WTC11 (cell line): Measurements from ENCODE around the gene UBAP2. TPM values are rescaled to one million over a fixed set of nuclear protein-coding genes. Genes with fewer than 3 reads are reported as not detected.

Source experiments
- ATAC-seq: fragments of 200-7000 bp; cut with Tn5 transposase; 2 replicates; pipeline ENCODE4 v1.10.0; 2021; ENCODE audit warnings: mild to moderate bottlenecking, moderate library complexity
- CTCF ChIA-PET: fragments of 300-600 bp; sonication (Branson Sonifier 250); formaldehyde crosslinking; loops from one replicate; lab custom pipeline; 2021; ENCODE audit warnings: antibody characterized with exemption; lab: Charles Lee
- POLR2A ChIA-PET: fragments of 350-600 bp; sonication (Branson Sonifier 250); formaldehyde crosslinking; loops from one replicate; lab custom pipeline; 2021; ENCODE audit warnings: antibody characterized with exemption; lab: Charles Lee
- DNase-seq: peaks from one replicate; pipeline ENCODE4 v3.0.0; 2021; ENCODE audit warnings: low spot score
- H3K27ac Mint-ChIP-seq: 2 replicates; pipeline ENCODE4 v1.8.0; 2021; ENCODE audit warnings: mixed read lengths
- H3K27me3 Mint-ChIP-seq: 2 replicates; pipeline ENCODE4 v1.8.0; 2021; ENCODE audit warnings: low read depth, mild to moderate bottlenecking, moderate library complexity, mixed read lengths
- H3K36me3 Mint-ChIP-seq: 2 replicates; pipeline ENCODE4 v1.8.0; 2021; ENCODE audit warnings: mixed read lengths
- H3K4me1 Mint-ChIP-seq: 2 replicates; pipeline ENCODE4 v1.8.0; 2022; ENCODE audit warnings: mixed read lengths
- H3K4me3 Mint-ChIP-seq: 2 replicates; pipeline ENCODE4 v1.8.0; 2021; ENCODE audit warnings: mild to moderate bottlenecking, moderate library complexity, mixed read lengths
- H3K9me3 Mint-ChIP-seq: 2 replicates; pipeline ENCODE4 v1.8.0; 2021; ENCODE audit warnings: mixed read lengths
- ATF1 ChIP-seq: sonication (generic); formaldehyde crosslinking; IDR thresholded peaks from 2 replicates; pipeline ENCODE4 v1.8.1; 2023; ENCODE audit warnings: mild to moderate bottlenecking, moderate library complexity, missing genetic modification reagents
- NR1H2 ChIP-seq: sonication (generic); formaldehyde crosslinking; IDR thresholded peaks from 2 replicates; pipeline ENCODE4 v1.9.0; 2021; ENCODE audit warnings: mild to moderate bottlenecking, moderate library complexity, missing genetic modification reagents
- SOX15 ChIP-seq: fragments of 250-450 bp; sonication (Bioruptor Pico); IDR thresholded peaks from 2 replicates; pipeline ENCODE4 v1.9.0; 2021; ENCODE audit warnings: mild to moderate bottlenecking
- ZNF121 ChIP-seq: sonication (generic); formaldehyde crosslinking; IDR thresholded peaks from 2 replicates; pipeline ENCODE4 v1.8.0; 2023; ENCODE audit warnings: missing genetic modification reagents
- ZNF219 ChIP-seq: sonication (generic); formaldehyde crosslinking; IDR thresholded peaks from 2 replicates; pipeline ENCODE4 v1.8.0; 2023; ENCODE audit warnings: missing genetic modification reagents, mild to moderate bottlenecking, borderline replicate concordance
- ZNF317 ChIP-seq: sonication (generic); formaldehyde crosslinking; IDR thresholded peaks from 2 replicates; pipeline ENCODE4 v1.8.1; 2023; ENCODE audit warnings: low read depth, mild to moderate bottlenecking, moderate library complexity, missing genetic modification reagents, borderline replicate concordance
- ZNF423 ChIP-seq: fragments of 250-450 bp; sonication (Bioruptor Pico); IDR thresholded peaks from 2 replicates; pipeline ENCODE4 v2.1.2; 2022; ENCODE audit warnings: mild to moderate bottlenecking, moderate library complexity
- total RNA-seq: library from RNA; stranded (reverse); gene quantifications from 3 replicates; pipeline ENCODE4 v1.2.3, GENCODE V29; 2021
- TF ChIP-seq, protein P1 (sequence below): sonication (generic); formaldehyde crosslinking; IDR thresholded peaks from 2 replicates; pipeline ENCODE4 v1.8.1; 2023; ENCODE audit warnings: mild to moderate bottlenecking, missing genetic modification reagents, moderate library complexity
- TF ChIP-seq, protein P2 (sequence below): sonication (generic); formaldehyde crosslinking; conservative IDR thresholded peaks from 2 replicates; pipeline ENCODE4 v1.8.1; 2022; ENCODE audit warnings: mild to moderate bottlenecking, missing genetic modification reagents
- TF ChIP-seq, protein P3 (sequence below): fragments of 250-450 bp; sonication (Bioruptor Pico); IDR thresholded peaks from 2 replicates; pipeline ENCODE4 v1.9.0; 2021; ENCODE audit warnings: moderate library complexity, mild to moderate bottlenecking, inconsistent platforms, borderline replicate concordance
- TF ChIP-seq, protein P4 (sequence below): sonication (generic); formaldehyde crosslinking; IDR thresholded peaks from 2 replicates; pipeline ENCODE4 v1.8.0; 2023; ENCODE audit warnings: missing genetic modification reagents, mild to moderate bottlenecking, borderline replicate concordance
- TF ChIP-seq, protein P5 (sequence below): fragments of 250-450 bp; sonication (Bioruptor Pico); IDR thresholded peaks from 2 replicates; pipeline ENCODE4 v1.9.0; 2021; ENCODE audit warnings: mild to moderate bottlenecking, borderline replicate concordance
- TF ChIP-seq, protein P6 (sequence below): fragments of 200-600 bp; IDR thresholded peaks from 2 replicates; pipeline ENCODE4 v1.8.0; 2022; ENCODE audit warnings: antibody characterized with exemption
- TF ChIP-seq, protein P7 (sequence below): sonication (generic); formaldehyde crosslinking; IDR thresholded peaks from 2 replicates; pipeline ENCODE4 v1.8.0; 2022; ENCODE audit warnings: missing genetic modification reagents

Gene UBAP2
- total RNA-seq, 1 experiment from 2014 or later, result 63.9 TPM

DNA sequence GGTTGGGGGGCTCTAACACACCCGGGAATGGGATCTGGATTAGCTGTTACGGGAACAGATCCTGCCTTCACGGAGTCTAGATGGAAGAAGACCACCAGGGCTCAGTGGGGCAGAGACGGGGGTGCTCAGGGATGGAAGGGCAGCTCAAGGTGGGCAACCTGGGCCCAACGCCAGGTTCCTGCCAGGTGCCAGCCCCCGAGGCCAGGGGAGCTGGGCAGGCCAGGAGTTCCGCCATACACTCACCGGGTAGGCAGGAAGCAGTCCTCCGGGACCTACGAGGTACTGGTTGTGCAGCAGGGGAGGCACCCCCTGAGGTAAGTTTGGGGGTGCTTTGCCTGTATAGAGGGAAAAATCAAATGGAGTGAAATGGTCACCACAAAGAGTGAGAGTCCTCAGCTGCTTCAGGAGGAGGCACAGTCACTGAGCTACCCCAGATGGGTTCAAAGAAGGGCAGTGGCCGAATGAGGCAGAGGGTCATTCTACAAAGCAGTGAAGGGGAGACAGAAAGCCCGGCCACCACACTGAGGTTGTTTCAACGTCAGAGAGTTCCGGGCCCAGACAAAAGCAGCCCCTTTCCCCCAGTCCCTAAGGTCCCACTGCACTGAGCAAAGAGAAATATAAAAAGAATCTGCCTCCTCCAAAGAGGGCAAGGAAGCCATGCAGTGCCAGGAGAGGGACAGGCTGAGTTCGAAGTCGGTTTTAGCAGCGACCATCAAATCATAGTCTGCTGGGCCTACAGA lies 121.8 kb downstream of the UBAP2 start:
- DNase-seq (no peak), ATAC-seq (no peak)
- Mint-ChIP-seq H3K27me3 (no peaks in the 10 kb centered on the region), H3K4me3 (no peak overlapping the region), H3K4me1 (no peaks in the 10 kb centered on the region), H3K36me3 (peaks cover 57% of the 10 kb centered on the region), H3K9me3 (no peaks in the 10 kb centered on the region), H3K27ac (peak overlapping the region; percentile 72; the same call in 1 of the 2 replicates)
- POLR2A ChIA-PET, result no interaction called here
- TF ChIP-seq, protein P1, sequence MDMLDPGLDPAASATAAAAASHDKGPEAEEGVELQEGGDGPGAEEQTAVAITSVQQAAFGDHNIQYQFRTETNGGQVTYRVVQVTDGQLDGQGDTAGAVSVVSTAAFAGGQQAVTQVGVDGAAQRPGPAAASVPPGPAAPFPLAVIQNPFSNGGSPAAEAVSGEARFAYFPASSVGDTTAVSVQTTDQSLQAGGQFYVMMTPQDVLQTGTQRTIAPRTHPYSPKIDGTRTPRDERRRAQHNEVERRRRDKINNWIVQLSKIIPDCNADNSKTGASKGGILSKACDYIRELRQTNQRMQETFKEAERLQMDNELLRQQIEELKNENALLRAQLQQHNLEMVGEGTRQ (CRISPR knock-in tag), result no peak
- TF ChIP-seq, protein P2, sequence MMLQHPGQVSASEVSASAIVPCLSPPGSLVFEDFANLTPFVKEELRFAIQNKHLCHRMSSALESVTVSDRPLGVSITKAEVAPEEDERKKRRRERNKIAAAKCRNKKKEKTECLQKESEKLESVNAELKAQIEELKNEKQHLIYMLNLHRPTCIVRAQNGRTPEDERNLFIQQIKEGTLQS (CRISPR knock-in tag), result no peak
- no peak for TF ChIP-seq ZNF121 (CRISPR knock-in tag)
- TF ChIP-seq ATF1 (CRISPR knock-in tag), result no peak
- TF ChIP-seq, protein P3, sequence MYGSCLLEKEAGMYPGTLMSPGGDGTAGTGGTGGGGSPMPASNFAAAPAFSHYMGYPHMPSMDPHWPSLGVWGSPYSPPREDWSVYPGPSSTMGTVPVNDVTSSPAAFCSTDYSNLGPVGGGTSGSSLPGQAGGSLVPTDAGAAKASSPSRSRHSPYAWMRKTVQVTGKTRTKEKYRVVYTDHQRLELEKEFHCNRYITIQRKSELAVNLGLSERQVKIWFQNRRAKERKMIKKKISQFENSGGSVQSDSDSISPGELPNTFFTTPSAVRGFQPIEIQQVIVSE (CRISPR knock-in tag), result no peak
- TF ChIP-seq SOX15 (CRISPR knock-in tag), result no peak
- TF ChIP-seq NR1H2 (CRISPR knock-in tag), result no peak
- TF ChIP-seq ZNF219 (CRISPR knock-in tag), result no peak
- TF ChIP-seq ZNF423 (CRISPR knock-in tag), result no peak
- TF ChIP-seq, protein P4, sequence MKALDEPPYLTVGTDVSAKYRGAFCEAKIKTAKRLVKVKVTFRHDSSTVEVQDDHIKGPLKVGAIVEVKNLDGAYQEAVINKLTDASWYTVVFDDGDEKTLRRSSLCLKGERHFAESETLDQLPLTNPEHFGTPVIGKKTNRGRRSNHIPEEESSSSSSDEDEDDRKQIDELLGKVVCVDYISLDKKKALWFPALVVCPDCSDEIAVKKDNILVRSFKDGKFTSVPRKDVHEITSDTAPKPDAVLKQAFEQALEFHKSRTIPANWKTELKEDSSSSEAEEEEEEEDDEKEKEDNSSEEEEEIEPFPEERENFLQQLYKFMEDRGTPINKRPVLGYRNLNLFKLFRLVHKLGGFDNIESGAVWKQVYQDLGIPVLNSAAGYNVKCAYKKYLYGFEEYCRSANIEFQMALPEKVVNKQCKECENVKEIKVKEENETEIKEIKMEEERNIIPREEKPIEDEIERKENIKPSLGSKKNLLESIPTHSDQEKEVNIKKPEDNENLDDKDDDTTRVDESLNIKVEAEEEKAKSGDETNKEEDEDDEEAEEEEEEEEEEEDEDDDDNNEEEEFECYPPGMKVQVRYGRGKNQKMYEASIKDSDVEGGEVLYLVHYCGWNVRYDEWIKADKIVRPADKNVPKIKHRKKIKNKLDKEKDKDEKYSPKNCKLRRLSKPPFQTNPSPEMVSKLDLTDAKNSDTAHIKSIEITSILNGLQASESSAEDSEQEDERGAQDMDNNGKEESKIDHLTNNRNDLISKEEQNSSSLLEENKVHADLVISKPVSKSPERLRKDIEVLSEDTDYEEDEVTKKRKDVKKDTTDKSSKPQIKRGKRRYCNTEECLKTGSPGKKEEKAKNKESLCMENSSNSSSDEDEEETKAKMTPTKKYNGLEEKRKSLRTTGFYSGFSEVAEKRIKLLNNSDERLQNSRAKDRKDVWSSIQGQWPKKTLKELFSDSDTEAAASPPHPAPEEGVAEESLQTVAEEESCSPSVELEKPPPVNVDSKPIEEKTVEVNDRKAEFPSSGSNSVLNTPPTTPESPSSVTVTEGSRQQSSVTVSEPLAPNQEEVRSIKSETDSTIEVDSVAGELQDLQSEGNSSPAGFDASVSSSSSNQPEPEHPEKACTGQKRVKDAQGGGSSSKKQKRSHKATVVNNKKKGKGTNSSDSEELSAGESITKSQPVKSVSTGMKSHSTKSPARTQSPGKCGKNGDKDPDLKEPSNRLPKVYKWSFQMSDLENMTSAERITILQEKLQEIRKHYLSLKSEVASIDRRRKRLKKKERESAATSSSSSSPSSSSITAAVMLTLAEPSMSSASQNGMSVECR (CRISPR knock-in tag), result no peak
- TF ChIP-seq, protein P5, sequence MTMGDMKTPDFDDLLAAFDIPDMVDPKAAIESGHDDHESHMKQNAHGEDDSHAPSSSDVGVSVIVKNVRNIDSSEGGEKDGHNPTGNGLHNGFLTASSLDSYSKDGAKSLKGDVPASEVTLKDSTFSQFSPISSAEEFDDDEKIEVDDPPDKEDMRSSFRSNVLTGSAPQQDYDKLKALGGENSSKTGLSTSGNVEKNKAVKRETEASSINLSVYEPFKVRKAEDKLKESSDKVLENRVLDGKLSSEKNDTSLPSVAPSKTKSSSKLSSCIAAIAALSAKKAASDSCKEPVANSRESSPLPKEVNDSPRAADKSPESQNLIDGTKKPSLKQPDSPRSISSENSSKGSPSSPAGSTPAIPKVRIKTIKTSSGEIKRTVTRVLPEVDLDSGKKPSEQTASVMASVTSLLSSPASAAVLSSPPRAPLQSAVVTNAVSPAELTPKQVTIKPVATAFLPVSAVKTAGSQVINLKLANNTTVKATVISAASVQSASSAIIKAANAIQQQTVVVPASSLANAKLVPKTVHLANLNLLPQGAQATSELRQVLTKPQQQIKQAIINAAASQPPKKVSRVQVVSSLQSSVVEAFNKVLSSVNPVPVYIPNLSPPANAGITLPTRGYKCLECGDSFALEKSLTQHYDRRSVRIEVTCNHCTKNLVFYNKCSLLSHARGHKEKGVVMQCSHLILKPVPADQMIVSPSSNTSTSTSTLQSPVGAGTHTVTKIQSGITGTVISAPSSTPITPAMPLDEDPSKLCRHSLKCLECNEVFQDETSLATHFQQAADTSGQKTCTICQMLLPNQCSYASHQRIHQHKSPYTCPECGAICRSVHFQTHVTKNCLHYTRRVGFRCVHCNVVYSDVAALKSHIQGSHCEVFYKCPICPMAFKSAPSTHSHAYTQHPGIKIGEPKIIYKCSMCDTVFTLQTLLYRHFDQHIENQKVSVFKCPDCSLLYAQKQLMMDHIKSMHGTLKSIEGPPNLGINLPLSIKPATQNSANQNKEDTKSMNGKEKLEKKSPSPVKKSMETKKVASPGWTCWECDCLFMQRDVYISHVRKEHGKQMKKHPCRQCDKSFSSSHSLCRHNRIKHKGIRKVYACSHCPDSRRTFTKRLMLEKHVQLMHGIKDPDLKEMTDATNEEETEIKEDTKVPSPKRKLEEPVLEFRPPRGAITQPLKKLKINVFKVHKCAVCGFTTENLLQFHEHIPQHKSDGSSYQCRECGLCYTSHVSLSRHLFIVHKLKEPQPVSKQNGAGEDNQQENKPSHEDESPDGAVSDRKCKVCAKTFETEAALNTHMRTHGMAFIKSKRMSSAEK, result no peak
- CTCF ChIA-PET, result interaction anchor here (0.9 to 4.2 kb wide), 3 partner anchors 7 to 189 kb away, joined by 3 to 29 read pairs (median 23); no protein-coding TSS in a partner anchor

DNA sequence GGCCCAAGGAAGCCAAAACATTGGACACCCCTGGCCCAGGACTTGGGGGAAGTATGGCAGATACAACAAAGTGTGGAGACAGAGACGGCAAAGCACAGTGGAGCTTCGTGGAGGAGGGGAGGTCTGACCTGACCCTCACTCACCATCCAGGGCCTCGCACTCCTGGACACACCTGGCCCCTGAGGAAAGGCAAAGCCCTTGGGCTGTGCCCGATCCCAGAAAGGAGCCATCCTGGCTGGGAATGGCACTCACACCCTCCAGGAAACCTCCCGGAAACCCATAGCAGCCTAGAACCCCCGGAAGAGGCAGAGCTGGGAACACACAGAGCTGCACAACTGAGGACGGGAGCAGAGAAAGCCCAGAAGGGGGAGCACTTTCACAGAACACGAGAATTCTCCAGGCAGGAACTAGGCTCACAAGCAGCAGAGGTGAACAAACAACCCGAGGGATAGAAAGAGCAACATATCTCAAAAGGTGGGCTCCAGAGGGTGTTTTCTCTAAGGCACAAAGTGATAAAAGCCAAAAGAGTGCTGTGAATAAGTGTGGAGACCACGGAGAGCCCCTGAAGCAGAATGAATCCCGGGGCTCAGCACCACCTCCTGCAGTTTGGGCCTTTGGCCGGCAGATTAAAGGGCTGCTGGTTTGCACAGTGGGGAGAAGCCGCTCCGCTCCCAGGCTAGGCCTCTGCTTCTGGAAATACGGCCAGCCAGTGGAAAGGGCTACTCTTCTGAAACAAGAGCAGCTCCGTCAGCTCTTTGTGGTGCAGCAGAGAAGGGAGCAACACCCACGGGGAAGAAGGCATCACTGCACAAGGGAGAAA lies 123.5 kb downstream of the UBAP2 start:
- TF ChIP-seq, protein P6, sequence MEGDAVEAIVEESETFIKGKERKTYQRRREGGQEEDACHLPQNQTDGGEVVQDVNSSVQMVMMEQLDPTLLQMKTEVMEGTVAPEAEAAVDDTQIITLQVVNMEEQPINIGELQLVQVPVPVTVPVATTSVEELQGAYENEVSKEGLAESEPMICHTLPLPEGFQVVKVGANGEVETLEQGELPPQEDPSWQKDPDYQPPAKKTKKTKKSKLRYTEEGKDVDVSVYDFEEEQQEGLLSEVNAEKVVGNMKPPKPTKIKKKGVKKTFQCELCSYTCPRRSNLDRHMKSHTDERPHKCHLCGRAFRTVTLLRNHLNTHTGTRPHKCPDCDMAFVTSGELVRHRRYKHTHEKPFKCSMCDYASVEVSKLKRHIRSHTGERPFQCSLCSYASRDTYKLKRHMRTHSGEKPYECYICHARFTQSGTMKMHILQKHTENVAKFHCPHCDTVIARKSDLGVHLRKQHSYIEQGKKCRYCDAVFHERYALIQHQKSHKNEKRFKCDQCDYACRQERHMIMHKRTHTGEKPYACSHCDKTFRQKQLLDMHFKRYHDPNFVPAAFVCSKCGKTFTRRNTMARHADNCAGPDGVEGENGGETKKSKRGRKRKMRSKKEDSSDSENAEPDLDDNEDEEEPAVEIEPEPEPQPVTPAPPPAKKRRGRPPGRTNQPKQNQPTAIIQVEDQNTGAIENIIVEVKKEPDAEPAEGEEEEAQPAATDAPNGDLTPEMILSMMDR, result peak; percentile 36; the same call in 1 of the 2 replicates
- no peak for TF ChIP-seq ZNF317 (CRISPR knock-in tag)
- TF ChIP-seq, protein P7, sequence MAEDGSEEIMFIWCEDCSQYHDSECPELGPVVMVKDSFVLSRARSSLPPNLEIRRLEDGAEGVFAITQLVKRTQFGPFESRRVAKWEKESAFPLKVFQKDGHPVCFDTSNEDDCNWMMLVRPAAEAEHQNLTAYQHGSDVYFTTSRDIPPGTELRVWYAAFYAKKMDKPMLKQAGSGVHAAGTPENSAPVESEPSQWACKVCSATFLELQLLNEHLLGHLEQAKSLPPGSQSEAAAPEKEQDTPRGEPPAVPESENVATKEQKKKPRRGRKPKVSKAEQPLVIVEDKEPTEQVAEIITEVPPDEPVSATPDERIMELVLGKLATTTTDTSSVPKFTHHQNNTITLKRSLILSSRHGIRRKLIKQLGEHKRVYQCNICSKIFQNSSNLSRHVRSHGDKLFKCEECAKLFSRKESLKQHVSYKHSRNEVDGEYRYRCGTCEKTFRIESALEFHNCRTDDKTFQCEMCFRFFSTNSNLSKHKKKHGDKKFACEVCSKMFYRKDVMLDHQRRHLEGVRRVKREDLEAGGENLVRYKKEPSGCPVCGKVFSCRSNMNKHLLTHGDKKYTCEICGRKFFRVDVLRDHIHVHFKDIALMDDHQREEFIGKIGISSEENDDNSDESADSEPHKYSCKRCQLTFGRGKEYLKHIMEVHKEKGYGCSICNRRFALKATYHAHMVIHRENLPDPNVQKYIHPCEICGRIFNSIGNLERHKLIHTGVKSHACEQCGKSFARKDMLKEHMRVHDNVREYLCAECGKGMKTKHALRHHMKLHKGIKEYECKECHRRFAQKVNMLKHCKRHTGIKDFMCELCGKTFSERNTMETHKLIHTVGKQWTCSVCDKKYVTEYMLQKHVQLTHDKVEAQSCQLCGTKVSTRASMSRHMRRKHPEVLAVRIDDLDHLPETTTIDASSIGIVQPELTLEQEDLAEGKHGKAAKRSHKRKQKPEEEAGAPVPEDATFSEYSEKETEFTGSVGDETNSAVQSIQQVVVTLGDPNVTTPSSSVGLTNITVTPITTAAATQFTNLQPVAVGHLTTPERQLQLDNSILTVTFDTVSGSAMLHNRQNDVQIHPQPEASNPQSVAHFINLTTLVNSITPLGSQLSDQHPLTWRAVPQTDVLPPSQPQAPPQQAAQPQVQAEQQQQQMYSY, result peak; percentile 33; the same call in 1 of the 2 replicates
- ChIA-PET POLR2A (no interaction called here), CTCF (interaction anchor here (0.5 to 4.2 kb wide), 31 partner anchors 9 to 579 kb away, joined by 3 to 29 read pairs (median 4); partner anchors contain the start of genes MYORG, PRSS3 and UBE2R2)
- Mint-ChIP-seq H3K36me3 (peaks cover 46% of the 10 kb centered on the region), H3K4me1 (peaks cover 8% of the 10 kb centered on the region), H3K9me3 (no peaks in the 10 kb centered on the region), H3K4me3 (no peak overlapping the region), H3K27me3 (no peaks in the 10 kb centered on the region), H3K27ac (peak overlapping the region; percentile 90)
- DNase-seq, result peak; percentile 69
- ATAC-seq, result peak; percentile 61
